HL-60 (cell line): Measurements from ENCODE around the gene TENM4.

Source experiments
- DNase-seq, 2 experiments: peaks; one replicate each; pipeline ENCODE4 v3.0.0-alpha.2; 2010 to 2020; ENCODE audit warnings: low read depth in 1 of 2, low spot score in 1 of 2
- H3K27ac ChIP-seq: fragments of 250-450 bp; sonication (Bioruptor Pico); replicated peaks from 2 replicates; pipeline ENCODE4 v1.5.1; 2020; ENCODE audit warnings: mild to moderate bottlenecking, moderate library complexity
- H3K27me3 ChIP-seq: fragments of 250-450 bp; sonication (Bioruptor Pico); 2 replicates; pipeline ENCODE4 v1.5.1; 2021; ENCODE audit warnings: mild to moderate bottlenecking, moderate library complexity; ENCODE audit not compliant: insufficient read depth, poor library complexity, severe bottlenecking
- H3K4me3 ChIP-seq: replicated peaks from 2 replicates; pipeline ENCODE4 v1.5.1; 2011; ENCODE audit warnings: mild to moderate bottlenecking, control low read depth, low read length; ENCODE audit not compliant: insufficient read depth
- CTCF ChIP-seq: IDR thresholded peaks from one replicate; pipeline ENCODE4 v1.5.1; 2011; ENCODE audit warnings: low read length, control low read depth, inconsistent platforms; ENCODE audit not compliant: insufficient read depth
- GABPA ChIP-seq: IDR thresholded peaks from 2 replicates; pipeline ENCODE4 v1.6.1; 2012; ENCODE audit warnings: low read depth
- POLR2AphosphoS5 ChIP-seq: IDR thresholded peaks from 2 replicates; pipeline ENCODE4 v1.6.1; 2012; ENCODE audit warnings: low read depth
- REST ChIP-seq: IDR thresholded peaks from 2 replicates; pipeline ENCODE4 v1.6.1; 2012; ENCODE audit warnings: low read depth; ENCODE audit not compliant: insufficient replicate concordance
- SPI1 ChIP-seq: IDR thresholded peaks from 2 replicates; pipeline ENCODE4 v1.6.1; 2012; ENCODE audit warnings: low read depth, mild to moderate bottlenecking, borderline replicate concordance

The TENM4 gene

DNA sequence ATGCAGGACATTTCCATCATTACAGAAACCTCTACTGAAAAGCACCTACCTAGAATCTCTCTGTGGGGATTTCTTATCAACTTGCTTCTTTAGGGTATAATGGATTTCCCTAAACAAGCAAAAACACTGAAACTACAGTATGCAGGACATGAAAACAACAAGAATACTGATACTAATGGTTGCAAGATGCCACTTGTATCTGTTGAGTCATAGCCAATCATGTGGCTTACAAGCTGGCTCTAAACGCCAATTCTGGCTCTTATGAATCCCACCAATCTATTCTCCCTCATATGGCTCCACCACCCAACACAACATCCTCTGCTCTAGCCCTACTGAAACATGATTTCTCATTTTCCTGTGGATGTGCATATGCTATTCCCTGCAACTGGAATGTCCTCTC lies 22.6 kb downstream of the TENM4 start:
- DNase-seq = no peak
- TF ChIP-seq SPI1 = no peak
- TF ChIP-seq POLR2AphosphoS5 = no peak
- TF ChIP-seq REST = no peak
- no peak for TF ChIP-seq GABPA
- TF ChIP-seq CTCF = no peak
- Histone ChIP-seq H3K27ac (no peak overlapping the region), H3K27me3 (no peaks in the 10 kb centered on the region), H3K4me3 (no peak overlapping the region)

- no peak for DNase-seq
- H3K27ac ChIP-seq = no peak overlapping the region
- H3K4me3 ChIP-seq = no peak overlapping the region
- no peaks in the 10 kb centered on the region for H3K27me3 ChIP-seq
- TF ChIP-seq CTCF (no peak), REST (no peak), POLR2AphosphoS5 (no peak), SPI1 (no peak), GABPA (no peak)
These were observed 23.5 kb downstream of the TENM4 start for GRCh38 chr11:79417069-79417920.

GRCh38 chr11:79415912-79416311 lies 24.9 kb downstream of the TENM4 start:
- TF ChIP-seq REST (no peak), GABPA (no peak), SPI1 (no peak), CTCF (no peak), POLR2AphosphoS5 (no peak)
- Histone ChIP-seq H3K27me3 (no peaks in the 10 kb centered on the region), H3K4me3 (no peak overlapping the region), H3K27ac (no peak overlapping the region)
- no peak for DNase-seq
